GM19240 (cell line): ENCODE results near the gene TMEM238L.

ENCODE experiments used
- DNase-seq: peaks from one replicate; pipeline ENCODE4 v3.0.0; 2011; ENCODE audit warnings: low spot score; ENCODE audit not compliant: insufficient read length

TMEM238L gene

DNA sequence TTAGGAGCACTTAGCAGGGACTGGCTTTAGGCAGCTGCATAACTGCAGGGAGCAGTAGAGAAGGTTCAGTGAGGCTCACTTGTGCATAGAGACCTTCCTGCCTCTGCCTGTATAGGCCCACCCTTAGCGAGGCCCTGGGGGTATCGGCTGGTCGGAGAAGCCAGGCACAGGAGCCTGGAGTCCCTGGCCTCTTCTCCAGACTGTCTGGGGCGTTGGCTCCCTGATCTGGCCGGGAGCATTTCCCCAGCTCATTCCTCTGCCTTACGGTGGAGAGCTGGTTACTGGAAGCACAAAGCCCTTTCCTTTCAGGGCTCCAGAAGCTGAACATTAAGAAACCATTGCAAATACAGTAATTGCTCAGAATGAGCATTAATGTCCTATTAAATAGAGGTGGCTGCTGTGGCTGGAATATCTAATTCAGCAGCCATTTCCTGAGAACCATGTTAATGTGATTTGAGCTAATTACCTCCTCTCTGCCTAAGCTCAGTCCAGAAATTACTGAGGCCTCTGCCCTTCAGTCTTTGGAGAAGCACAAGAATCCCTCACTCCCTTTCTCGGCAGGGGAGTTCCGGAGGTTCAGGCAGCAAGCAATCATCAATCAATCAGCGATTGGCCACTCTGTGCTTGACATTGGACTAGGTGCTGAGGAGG lies 55.2 kb downstream of the TMEM238L start:
- no peak for DNase-seq

DNA sequence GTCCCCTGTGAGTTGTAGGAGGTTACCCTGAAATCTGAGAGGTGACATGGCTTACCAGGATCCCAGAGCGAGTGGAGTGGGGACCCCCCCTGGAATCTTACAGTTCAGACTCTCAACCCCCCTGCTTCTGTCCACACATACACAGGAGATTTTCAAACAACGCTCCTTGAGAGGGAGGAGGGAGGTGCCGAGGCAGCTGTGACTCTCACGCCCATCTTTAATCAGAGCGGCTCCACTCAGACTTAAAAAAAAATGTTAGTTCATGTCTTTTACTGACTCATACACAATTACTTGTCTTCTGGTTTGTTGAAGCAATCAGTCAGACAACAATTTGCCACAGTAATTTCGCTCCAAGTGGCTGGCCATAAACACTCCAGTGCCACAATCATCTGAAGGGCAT lies 58.7 kb downstream of the TMEM238L start:
- no peak for DNase-seq
